ENCODE results near the gene ERBB4.
"Not testable (repeated sequence)": the region's sequence is repeated elsewhere in the genome, so short reads cannot be mapped to it uniquely, and the experiment has no call there.

ERBB4 gene

GRCh38 chr2:212284166-212284565 lies 254.4 kb downstream of the ERBB4 start:
- DNase-seq: no peak

GRCh38 chr2:212282671-212283261 lies 255.8 kb downstream of the ERBB4 start:
- no peak for DNase-seq

GRCh38 chr2:212276813-212277212 lies 261.8 kb downstream of the ERBB4 start:
- no peak for DNase-seq

DNA sequence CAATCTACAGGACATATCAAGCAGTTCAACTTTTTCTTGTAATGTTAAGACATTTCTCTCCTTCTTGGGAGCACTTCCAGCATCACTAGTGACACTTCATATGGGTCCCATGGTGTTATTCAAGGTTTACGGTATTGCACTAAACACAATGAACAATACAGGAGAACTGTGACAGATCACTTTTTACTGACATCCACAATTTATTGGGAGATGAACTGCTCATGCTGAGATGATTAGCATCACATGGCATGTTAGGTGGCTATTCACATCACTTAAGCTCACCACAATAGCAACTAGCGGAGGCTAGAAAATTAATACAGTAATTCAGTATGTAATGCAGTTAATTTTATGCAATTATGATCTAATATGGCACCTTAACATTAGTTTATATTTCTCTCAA lies 264.4 kb downstream of the ERBB4 start:
- DNase-seq: no peak

GRCh38 chr2:212271583-212271982 lies 267.0 kb downstream of the ERBB4 start:
- DNase-seq: no peak

DNA sequence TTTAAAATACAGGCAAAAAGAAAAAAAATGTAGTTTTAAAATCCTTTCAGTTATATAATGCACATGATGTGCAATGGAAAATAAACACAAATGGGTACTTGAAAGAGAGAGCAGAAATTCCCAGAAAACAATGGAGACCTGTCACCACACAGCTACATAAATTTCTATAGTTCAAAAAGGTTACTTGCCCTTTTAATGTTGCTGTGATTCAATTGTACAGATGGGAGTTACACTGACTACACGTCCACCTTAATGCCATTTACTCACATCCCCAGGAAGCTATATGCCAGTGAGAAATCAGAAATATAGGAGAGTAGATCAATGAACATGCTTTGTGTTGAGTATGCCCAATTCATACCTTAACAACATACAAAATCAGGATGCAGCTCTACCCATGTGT lies 269.6 kb downstream of the ERBB4 start:
- DNase-seq: no peak

GRCh38 chr2:212266297-212266696 lies 272.3 kb downstream of the ERBB4 start:
- DNase-seq: no peak

DNA sequence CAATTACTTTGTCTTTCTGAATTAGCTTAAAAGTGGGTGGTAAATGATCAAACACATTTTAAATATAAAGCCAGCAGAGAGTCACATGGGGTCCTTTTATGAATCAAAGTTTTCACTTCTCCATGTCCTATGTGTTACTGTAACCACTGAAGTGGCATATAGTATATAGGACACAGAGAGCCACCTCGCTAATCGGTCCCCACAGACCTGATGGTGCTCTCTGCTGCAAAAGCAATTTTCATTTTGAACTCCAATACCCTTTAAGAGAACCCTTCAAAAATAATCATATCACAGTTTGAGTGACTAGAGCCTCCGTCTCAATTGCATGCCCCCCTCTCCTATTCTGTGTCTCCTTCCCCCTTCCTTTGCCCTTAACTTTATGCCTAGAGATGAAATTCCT lies 272.8 kb downstream of the ERBB4 start:
- no peak for DNase-seq

DNA sequence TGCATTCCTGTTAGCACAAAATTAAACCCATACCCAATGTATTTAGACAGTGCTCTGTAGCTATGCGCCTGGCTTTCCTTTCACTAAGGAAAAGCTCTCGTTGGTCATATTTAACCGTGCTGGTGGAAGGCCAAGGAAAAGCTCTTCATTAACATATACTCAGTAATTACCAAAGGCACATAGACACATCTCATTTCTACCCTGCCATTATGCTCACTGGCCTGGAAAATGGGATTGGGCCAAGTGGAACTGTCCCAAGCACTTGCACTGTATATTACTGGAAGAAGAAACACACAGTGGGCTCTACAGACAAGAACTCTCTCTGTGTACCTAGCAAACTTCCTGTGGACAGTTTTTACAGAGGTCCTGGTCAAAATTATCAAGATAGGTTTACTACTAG lies 274.4 kb downstream of the ERBB4 start:
- DNase-seq: no peak

DNA sequence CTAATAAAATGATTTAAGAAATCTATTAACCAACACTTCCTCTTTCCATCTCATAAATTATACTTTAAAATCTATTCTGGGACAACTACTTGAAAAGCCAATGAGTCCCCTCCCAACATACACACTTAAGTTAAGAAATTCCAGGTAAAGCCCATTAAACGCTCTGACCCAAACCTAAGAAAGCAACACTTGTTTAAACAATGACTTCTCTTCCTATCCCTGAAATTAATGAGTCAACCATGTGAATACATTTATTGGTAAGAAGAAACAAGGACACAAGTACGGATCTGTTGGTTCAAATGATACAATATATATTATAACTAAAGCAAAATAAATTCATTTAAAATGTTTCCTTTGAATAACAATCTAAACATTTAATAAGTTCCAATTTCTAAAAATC lies 279.4 kb downstream of the ERBB4 start:
- DNase-seq: no peak

- DNase-seq: no peak
Observed at GRCh38 chr2:212254339-212254738, 284.3 kb downstream of the ERBB4 start.

GRCh38 chr2:212249451-212249850 lies 289.2 kb downstream of the ERBB4 start:
- DNase-seq: no peak

GRCh38 chr2:212245880-212246279 lies 292.7 kb downstream of the ERBB4 start:
- no peak for DNase-seq

- no peak for DNase-seq
Observed at GRCh38 chr2:212242724-212243123, 295.9 kb downstream of the ERBB4 start.

GRCh38 chr2:212238152-212238551 lies 300.4 kb downstream of the ERBB4 start:
- DNase-seq: not testable (repeated sequence)

GRCh38 chr2:212237350-212238095 lies 301.1 kb downstream of the ERBB4 start:
- DNase-seq: no peak

DNA sequence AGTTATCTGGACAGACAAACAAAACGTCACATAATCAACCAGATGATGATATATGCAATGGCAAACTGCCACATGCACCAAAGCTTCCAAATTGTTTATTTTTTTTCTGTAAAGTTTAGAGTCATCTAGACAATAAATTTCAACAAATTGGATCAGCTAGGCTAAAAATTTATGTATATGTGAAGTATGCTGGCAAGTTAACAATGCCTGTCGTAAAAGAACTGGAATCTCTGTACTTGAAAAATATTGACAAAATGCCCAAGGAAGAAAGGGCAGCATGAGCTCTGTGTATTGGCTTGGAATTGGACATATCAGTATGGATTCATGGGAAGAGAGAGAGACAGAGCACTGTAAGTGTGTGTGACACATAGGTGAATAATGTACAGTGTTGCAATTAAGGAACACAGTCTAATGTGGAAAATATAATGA lies 309.8 kb downstream of the ERBB4 start:
- no peak for DNase-seq

- no peak for DNase-seq
Observed at GRCh38 chr2:212227755-212228154, 310.8 kb downstream of the ERBB4 start.

DNA sequence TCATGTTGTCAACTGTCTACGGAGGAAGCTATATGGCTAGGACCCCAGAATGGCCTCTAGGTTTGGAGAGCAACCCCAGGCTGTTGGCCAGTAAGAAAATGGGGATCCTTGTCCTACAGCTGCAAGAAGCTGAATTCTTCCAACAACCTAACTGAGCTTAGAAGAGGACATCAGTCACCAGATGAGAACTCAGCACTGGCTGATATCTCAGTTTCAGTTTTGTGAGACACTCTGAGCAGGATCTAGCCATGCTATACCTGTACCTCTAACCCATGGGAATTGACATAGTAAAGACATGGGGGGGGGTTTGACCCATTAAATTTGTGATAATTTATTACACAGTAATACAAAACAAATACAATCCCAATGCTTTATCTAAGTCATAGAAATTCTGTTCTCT lies 312.5 kb downstream of the ERBB4 start:
- DNase-seq: no peak

DNA sequence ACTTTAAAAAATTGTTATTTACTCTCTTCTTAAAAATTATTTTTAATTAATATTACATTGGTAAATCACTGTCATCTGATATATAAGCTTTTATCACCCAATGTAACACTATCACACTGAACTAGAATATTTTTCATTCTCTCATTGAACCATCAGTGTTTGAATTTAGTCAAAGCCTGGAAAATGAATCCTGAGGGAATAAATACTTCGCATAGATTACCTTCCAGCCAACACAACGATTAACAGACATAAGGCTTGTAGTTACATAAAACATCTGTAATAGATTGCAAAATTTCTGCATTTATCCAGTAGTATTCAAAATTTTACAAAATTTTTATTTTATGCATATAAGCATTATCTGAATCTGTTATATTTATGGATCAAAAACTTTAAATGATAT lies 314.9 kb downstream of the ERBB4 start:
- DNase-seq: no peak

- DNase-seq: no peak
Observed at GRCh38 chr2:212213191-212213590, 325.4 kb downstream of the ERBB4 start.

DNA sequence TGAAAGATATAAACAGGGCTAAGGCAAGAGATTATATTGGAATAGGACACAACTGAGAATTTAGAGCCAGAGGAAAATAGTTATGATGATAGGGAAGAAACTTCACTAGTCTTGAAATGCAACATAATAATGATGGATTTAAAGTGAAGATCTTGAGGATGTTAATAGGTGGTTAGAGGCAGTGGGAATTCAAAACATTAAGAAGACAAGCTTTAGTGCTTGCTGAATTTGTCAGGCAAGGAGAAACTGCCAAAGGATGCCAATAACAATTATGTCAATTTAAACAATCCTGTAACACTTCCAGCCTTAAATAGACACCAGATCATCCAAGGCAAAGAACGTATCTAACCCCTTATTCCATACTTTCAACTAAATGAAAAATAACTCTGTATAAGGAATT lies 330.1 kb downstream of the ERBB4 start:
- no peak for DNase-seq

DNA sequence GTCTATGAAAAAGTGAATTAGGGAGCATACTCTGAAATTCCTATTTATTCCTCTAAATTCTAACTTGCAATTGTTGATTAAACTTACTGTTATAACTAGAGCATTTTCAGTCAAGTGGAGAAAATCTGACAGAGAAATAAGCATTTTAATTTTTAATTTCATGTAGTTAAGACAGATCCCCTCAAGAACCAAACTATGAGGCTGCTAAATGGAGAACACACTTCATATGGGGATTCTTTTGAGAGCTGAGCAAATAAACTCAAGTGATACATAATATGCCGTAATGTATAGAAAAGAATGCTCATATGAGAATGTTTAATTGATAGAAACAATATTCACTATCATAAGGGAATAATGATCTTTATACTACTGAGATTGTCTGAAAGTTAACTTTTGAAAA lies 340.8 kb downstream of the ERBB4 start:
- no peak for DNase-seq

GRCh38 chr2:212195626-212196025 lies 343.0 kb downstream of the ERBB4 start:
- DNase-seq: no peak

GRCh38 chr2:212194396-212194795 lies 344.2 kb downstream of the ERBB4 start:
- DNase-seq: no peak

All from right forelimb (tissue), 1 donor.